Measurements from ENCODE around the gene GDF15. TPM values are rescaled to one million over a fixed set of nuclear protein-coding genes. Genes with fewer than 3 reads are reported as not detected.
A peak's percentile ranks its signal among the peaks of the same experiment; 100 is the strongest.

The GDF15 gene
- total RNA-seq, 1 experiment from 2014 or later, result 425 TPM

GRCh38 chr19:18426416-18426767 is 40.4 kb downstream of the GDF15 start:
- no peak overlapping the region for H3K4me2 ChIP-seq (ENCODE audit: low read length)
- RAD21 ChIA-PET (ENCODE audit: low non-redundant PET in 1 of 2, low total read pairs in 2 of 2, uncharacterized antibody in 2 of 2, unreplicated experiment in 2 of 2), result no interaction called here
- POLR2A ChIA-PET, result no interaction called here
- peaks cover 0 to 5% of the 10 kb centered on the region in 2 experiments; a peak in 2 of 4 replicates for H3K36me3 ChIP-seq (ENCODE audit: control insufficient read depth in 1 of 2, insufficient read depth in 2 of 2, low read length in 2 of 2)
- H3K4me3 ChIP-seq (replicated peaks in 1 of 2; ENCODE audit: low read depth in 1 of 2, low read length in 2 of 2), result no peak overlapping the region
- H3K9me3 ChIP-seq (ENCODE audit: control insufficient read depth in 1 of 2, insufficient read depth in 1 of 2, low read depth in 1 of 2, low read length in 2 of 2), result no peaks in the 10 kb centered on the region
- no peak overlapping the region for H3K9ac ChIP-seq (ENCODE audit: low read length)
- ATAC-seq, result no peak; the same call in 1 of the 2 replicates
- H3K9me2 ChIP-seq (ENCODE audit: insufficient read depth), result no peaks in the 10 kb centered on the region
- H3K79me2 ChIP-seq (ENCODE audit: insufficient read depth, low read length), result peaks cover 58% of the 10 kb centered on the region
- H3K27ac ChIP-seq (ENCODE audit: low read depth, low read length), result peak overlapping the region; percentile 35; the same call in 1 of the 2 replicates
- no peak for TF ChIP-seq RAD21 (IDR thresholded peaks at IDR 0.05; ENCODE audit: low read depth)
- no peak for TF ChIP-seq YY1 (IDR thresholded peaks at IDR 0.05; ENCODE audit: extremely low read depth, insufficient replicate concordance, low read depth, low read length)
- TF ChIP-seq CTCF (IDR thresholded peaks at IDR 0.05 in 2 of 3, conservative IDR thresholded peaks at IDR 0.05 in 1 of 3; ENCODE audit: borderline replicate concordance in 1 of 3, insufficient read depth in 1 of 3, low read depth in 2 of 3, low read length in 2 of 3), result no peak
- TF ChIP-seq ZNF274 (IDR thresholded peaks at IDR 0.05; ENCODE audit: low read depth, low read length), result no peak
- TF ChIP-seq SP1 (IDR thresholded peaks at IDR 0.05; ENCODE audit: low read depth), result no peak
- no peak for TF ChIP-seq ZBTB33 (IDR thresholded peaks at IDR 0.05; ENCODE audit: extremely low read depth, insufficient replicate concordance, low read length)
- TF ChIP-seq CEBPB (IDR thresholded peaks at IDR 0.05; ENCODE audit: low read depth), result no peak
- TF ChIP-seq CBX3 (IDR thresholded peaks at IDR 0.05; ENCODE audit: low read depth), result no peak
- TF ChIP-seq JUND (IDR thresholded peaks at IDR 0.05), result no peak
- TF ChIP-seq POLR2AphosphoS5 (IDR thresholded peaks at IDR 0.05; ENCODE audit: low read depth, low read length), result no peak
- BruUV-seq (replicated peaks), result no TSS peak
- H3K27me3 ChIP-seq (ENCODE audit: insufficient read depth, low read length), result no peaks in the 10 kb centered on the region
- intact Hi-C loops (cut with micrococcal nuclease), result no loop called here
- no peak overlapping the region for H2AFZ ChIP-seq (ENCODE audit: low read depth, low read length, poor library complexity, severe bottlenecking)
- no peak for DNase-seq (ENCODE audit: low read depth, low spot score)
- H4K20me1 ChIP-seq (ENCODE audit: insufficient read depth), result no peaks in the 10 kb centered on the region
- peaks cover 15 to 34% of the 10 kb centered on the region in 2 experiments for H3K4me1 ChIP-seq (ENCODE audit: control insufficient read depth in 1 of 2, insufficient read depth in 2 of 2, low read length in 2 of 2)
- CTCF ChIA-PET, result no interaction called here

Measured in HCT116 (cell line).